SK-N-SH treated with all-trans-retinoic acid at 6 μM for 48 hours (cell line): Measurements from ENCODE around the gene ATP4B.

Experiments used
- ATAC-seq: fragments of 200-7000 bp; cut with Tn5 transposase; 3 replicates; pipeline ENCODE4 v1.9.1; 2020; ENCODE audit warnings: mild to moderate bottlenecking, moderate library complexity
- ARNTL ChIP-seq: fragments of 450-650 bp; formaldehyde crosslinking; IDR thresholded peaks from 2 replicates; pipeline ENCODE4 v1.5.0; 2020; ENCODE audit warnings: low read depth, mild to moderate bottlenecking, moderate library complexity, borderline replicate concordance
- BACH2 ChIP-seq: fragments of 250-450 bp; sonication (Bioruptor Pico); IDR thresholded peaks from 2 replicates; pipeline ENCODE4 v1.9.0; 2021; ENCODE audit warnings: mild to moderate bottlenecking, borderline replicate concordance
- CSDC2 ChIP-seq: fragments of 250-450 bp; sonication (Bioruptor Pico); IDR thresholded peaks from 2 replicates; pipeline ENCODE4 v1.5.0; 2020; ENCODE audit warnings: mild to moderate bottlenecking, moderate library complexity
- ESRRG ChIP-seq: fragments of 250-450 bp; sonication (Bioruptor Pico); IDR thresholded peaks from 2 replicates; pipeline ENCODE4 v1.6.1; 2021; ENCODE audit warnings: mild to moderate bottlenecking
- GLIS3 ChIP-seq: fragments of 250-450 bp; sonication (Bioruptor Pico); IDR thresholded peaks from 2 replicates; pipeline ENCODE4 v1.5.0; 2020; ENCODE audit warnings: mild to moderate bottlenecking, moderate library complexity
- ISL1 ChIP-seq: fragments of 250-450 bp; sonication (Bioruptor Pico); IDR thresholded peaks from 2 replicates; pipeline ENCODE4 v2.1.2; 2022; ENCODE audit warnings: mild to moderate bottlenecking, moderate library complexity
- PPARA ChIP-seq: fragments of 250-450 bp; sonication (Bioruptor Pico); IDR thresholded peaks from 2 replicates; pipeline ENCODE4 v1.5.0; 2020; ENCODE audit warnings: mild to moderate bottlenecking, borderline replicate concordance
- RARB ChIP-seq: fragments of 250-450 bp; sonication (Bioruptor Pico); IDR thresholded peaks from 2 replicates; pipeline ENCODE4 v1.8.0; 2021; ENCODE audit warnings: mild to moderate bottlenecking, moderate library complexity
- TCF4 ChIP-seq: fragments of 250-450 bp; sonication (Bioruptor Pico); IDR thresholded peaks from 2 replicates; pipeline ENCODE4 v1.8.0; 2021; ENCODE audit warnings: mild to moderate bottlenecking, moderate library complexity, borderline replicate concordance
- TOX ChIP-seq: fragments of 250-450 bp; sonication (Bioruptor Pico); IDR thresholded peaks from 2 replicates; pipeline ENCODE4 v1.8.0; 2021; ENCODE audit warnings: mild to moderate bottlenecking, moderate library complexity, borderline replicate concordance
- ZC3H10 ChIP-seq: fragments of 250-450 bp; sonication (Bioruptor Pico); IDR thresholded peaks from 2 replicates; pipeline ENCODE4 v1.5.1; 2021; ENCODE audit warnings: mild to moderate bottlenecking, moderate library complexity
- ZFP3 ChIP-seq: fragments of 250-450 bp; sonication (Bioruptor Pico); IDR thresholded peaks from 2 replicates; pipeline ENCODE4 v1.5.0; 2020; ENCODE audit warnings: mild to moderate bottlenecking, moderate library complexity
- ZNF565 ChIP-seq: fragments of 450-650 bp; formaldehyde crosslinking; conservative IDR thresholded peaks from 2 replicates; pipeline ENCODE4 v1.5.0; 2020; ENCODE audit warnings: low read depth, mild to moderate bottlenecking, moderate library complexity
- ZNF70 ChIP-seq: fragments of 450-650 bp; formaldehyde crosslinking; IDR thresholded peaks from 2 replicates; pipeline ENCODE4 v1.5.0; 2020; ENCODE audit warnings: mild to moderate bottlenecking, moderate library complexity
- ZNF8 ChIP-seq: fragments of 450-650 bp; formaldehyde crosslinking; IDR thresholded peaks from 2 replicates; pipeline ENCODE4 v1.5.0; 2020; ENCODE audit warnings: mild to moderate bottlenecking, moderate library complexity
- TF ChIP-seq, protein P1 (sequence below): fragments of 250-450 bp; sonication (Bioruptor Pico); IDR thresholded peaks from 2 replicates; pipeline ENCODE4 v1.8.0; 2020; ENCODE audit warnings: mild to moderate bottlenecking, moderate library complexity, borderline replicate concordance
- TF ChIP-seq, protein P2 (sequence below): fragments of 250-450 bp; sonication (Bioruptor Pico); IDR thresholded peaks from 2 replicates; pipeline ENCODE4 v1.5.0; 2020; ENCODE audit warnings: mild to moderate bottlenecking, moderate library complexity
- TF ChIP-seq, protein P3 (sequence below): fragments of 250-450 bp; sonication (Bioruptor Pico); IDR thresholded peaks from 2 replicates; pipeline ENCODE4 v1.5.1; 2021; ENCODE audit warnings: mild to moderate bottlenecking, moderate library complexity
- TF ChIP-seq, protein P4 (sequence below): fragments of 250-450 bp; sonication (Bioruptor Pico); IDR thresholded peaks from 2 replicates; pipeline ENCODE4 v1.5.1; 2020; ENCODE audit warnings: low read depth, mild to moderate bottlenecking, moderate library complexity
- TF ChIP-seq, protein P5 (sequence below): fragments of 250-450 bp; sonication (Bioruptor Pico); IDR thresholded peaks from 2 replicates; pipeline ENCODE4 v1.8.0; 2021; ENCODE audit warnings: low read depth, mild to moderate bottlenecking, moderate library complexity, borderline replicate concordance

Gene ATP4B

DNA sequence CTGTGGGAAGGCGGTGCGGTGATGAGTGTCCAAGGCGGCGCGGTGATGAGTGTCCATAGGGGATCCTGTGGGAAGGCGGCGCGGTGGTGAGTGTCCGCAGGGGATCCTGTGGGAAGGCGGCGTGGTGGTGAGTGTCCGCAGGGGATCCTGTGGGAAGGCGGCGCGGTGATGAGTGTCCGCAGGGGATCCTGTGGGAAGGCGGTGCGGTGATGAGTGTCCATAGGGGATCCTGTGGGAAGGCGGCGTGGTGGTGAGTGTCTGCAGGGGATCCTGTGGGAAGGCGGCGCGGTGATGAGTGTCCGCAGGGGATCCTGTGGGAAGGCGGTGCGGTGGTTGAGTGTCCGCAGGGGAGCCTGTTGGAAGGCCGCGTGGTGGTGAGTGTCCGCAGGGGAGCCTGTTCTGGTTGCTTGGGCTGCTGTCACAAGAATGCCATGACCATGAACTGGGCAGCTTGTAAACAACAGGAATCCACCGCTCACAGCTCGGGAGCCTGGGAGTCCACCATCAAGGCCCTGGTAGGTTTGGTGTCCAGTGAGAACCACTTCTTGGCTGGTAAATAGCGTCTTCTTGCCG is 52.0 kb downstream of the ATP4B start:
- TF ChIP-seq, protein P1, sequence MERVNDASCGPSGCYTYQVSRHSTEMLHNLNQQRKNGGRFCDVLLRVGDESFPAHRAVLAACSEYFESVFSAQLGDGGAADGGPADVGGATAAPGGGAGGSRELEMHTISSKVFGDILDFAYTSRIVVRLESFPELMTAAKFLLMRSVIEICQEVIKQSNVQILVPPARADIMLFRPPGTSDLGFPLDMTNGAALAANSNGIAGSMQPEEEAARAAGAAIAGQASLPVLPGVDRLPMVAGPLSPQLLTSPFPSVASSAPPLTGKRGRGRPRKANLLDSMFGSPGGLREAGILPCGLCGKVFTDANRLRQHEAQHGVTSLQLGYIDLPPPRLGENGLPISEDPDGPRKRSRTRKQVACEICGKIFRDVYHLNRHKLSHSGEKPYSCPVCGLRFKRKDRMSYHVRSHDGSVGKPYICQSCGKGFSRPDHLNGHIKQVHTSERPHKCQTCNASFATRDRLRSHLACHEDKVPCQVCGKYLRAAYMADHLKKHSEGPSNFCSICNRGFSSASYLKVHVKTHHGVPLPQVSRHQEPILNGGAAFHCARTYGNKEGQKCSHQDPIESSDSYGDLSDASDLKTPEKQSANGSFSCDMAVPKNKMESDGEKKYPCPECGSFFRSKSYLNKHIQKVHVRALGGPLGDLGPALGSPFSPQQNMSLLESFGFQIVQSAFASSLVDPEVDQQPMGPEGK (CRISPR knock-in tag): no peak
- no peak for TF ChIP-seq TOX
- ATAC-seq: no peak

DNA sequence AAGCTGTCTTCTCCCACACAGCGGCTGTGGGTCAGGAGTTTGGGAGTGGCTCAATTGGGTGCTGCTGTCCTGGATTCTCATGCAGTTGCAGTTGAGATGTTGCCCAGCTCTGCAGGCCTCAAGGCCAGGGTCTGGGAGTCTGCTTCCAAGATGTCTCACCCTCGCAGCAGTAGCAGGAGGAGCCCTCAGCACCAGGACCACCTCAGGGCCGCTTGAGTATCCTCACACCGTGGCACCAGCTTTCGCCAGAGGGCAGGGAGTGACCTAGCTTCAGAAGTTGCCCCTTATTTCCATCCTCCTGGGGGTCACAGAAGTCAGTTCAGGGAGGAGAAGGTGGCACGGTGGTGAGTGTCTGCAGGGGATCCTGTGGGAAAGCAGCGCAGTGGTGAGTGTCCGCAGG is 52.5 kb downstream of the ATP4B start:
- no peak for ATAC-seq
- TF ChIP-seq ZNF70 (no peak), ISL1 (CRISPR knock-in tag) (no peak), ESRRG (CRISPR knock-in tag) (no peak), BACH2 (CRISPR knock-in tag) (no peak), ZNF8 (CRISPR knock-in tag) (no peak)
- TF ChIP-seq, protein P2, sequence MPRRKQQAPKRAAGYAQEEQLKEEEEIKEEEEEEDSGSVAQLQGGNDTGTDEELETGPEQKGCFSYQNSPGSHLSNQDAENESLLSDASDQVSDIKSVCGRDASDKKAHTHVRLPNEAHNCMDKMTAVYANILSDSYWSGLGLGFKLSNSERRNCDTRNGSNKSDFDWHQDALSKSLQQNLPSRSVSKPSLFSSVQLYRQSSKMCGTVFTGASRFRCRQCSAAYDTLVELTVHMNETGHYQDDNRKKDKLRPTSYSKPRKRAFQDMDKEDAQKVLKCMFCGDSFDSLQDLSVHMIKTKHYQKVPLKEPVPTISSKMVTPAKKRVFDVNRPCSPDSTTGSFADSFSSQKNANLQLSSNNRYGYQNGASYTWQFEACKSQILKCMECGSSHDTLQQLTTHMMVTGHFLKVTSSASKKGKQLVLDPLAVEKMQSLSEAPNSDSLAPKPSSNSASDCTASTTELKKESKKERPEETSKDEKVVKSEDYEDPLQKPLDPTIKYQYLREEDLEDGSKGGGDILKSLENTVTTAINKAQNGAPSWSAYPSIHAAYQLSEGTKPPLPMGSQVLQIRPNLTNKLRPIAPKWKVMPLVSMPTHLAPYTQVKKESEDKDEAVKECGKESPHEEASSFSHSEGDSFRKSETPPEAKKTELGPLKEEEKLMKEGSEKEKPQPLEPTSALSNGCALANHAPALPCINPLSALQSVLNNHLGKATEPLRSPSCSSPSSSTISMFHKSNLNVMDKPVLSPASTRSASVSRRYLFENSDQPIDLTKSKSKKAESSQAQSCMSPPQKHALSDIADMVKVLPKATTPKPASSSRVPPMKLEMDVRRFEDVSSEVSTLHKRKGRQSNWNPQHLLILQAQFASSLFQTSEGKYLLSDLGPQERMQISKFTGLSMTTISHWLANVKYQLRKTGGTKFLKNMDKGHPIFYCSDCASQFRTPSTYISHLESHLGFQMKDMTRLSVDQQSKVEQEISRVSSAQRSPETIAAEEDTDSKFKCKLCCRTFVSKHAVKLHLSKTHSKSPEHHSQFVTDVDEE (CRISPR knock-in tag): no peak
- TF ChIP-seq, protein P3, sequence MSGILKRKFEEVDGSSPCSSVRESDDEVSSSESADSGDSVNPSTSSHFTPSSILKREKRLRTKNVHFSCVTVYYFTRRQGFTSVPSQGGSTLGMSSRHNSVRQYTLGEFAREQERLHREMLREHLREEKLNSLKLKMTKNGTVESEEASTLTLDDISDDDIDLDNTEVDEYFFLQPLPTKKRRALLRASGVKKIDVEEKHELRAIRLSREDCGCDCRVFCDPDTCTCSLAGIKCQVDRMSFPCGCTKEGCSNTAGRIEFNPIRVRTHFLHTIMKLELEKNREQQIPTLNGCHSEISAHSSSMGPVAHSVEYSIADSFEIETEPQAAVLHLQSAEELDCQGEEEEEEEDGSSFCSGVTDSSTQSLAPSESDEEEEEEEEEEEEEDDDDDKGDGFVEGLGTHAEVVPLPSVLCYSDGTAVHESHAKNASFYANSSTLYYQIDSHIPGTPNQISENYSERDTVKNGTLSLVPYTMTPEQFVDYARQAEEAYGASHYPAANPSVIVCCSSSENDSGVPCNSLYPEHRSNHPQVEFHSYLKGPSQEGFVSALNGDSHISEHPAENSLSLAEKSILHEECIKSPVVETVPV (CRISPR knock-in tag): no peak
- TF ChIP-seq, protein P4, sequence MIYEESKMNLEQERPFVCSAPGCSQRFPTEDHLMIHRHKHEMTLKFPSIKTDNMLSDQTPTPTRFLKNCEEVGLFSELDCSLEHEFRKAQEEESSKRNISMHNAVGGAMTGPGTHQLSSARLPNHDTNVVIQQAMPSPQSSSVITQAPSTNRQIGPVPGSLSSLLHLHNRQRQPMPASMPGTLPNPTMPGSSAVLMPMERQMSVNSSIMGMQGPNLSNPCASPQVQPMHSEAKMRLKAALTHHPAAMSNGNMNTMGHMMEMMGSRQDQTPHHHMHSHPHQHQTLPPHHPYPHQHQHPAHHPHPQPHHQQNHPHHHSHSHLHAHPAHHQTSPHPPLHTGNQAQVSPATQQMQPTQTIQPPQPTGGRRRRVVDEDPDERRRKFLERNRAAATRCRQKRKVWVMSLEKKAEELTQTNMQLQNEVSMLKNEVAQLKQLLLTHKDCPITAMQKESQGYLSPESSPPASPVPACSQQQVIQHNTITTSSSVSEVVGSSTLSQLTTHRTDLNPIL (CRISPR knock-in tag): no peak
- TF ChIP-seq, protein P5, sequence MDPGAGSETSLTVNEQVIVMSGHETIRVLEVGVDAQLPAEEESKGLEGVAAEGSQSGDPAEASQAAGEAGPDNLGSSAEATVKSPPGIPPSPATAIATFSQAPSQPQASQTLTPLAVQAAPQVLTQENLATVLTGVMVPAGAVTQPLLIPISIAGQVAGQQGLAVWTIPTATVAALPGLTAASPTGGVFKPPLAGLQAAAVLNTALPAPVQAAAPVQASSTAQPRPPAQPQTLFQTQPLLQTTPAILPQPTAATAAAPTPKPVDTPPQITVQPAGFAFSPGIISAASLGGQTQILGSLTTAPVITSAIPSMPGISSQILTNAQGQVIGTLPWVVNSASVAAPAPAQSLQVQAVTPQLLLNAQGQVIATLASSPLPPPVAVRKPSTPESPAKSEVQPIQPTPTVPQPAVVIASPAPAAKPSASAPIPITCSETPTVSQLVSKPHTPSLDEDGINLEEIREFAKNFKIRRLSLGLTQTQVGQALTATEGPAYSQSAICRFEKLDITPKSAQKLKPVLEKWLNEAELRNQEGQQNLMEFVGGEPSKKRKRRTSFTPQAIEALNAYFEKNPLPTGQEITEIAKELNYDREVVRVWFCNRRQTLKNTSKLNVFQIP: no peak

DNA sequence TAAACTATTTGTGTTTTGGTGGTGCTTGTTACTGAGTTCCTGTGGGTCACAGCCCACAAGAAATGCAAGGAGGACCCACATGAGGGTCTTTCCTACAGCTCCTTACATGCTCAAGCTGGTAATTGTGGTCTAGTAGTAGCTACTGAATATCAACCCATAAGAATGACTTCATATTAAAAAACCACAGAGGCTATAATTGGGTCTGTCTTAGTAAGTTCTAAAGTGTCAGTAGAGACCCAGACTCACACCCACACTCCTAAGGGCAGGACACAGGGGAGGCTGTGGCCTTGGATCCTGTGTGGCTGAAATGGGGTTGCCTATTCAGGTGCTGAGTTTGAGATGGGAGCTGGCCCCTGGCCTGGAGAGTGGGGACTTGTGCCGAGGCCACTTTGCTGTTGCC is 53.8 kb downstream of the ATP4B start:
- no peak for ATAC-seq
- no peak for TF ChIP-seq CSDC2
- no peak for TF ChIP-seq ZFP3 (CRISPR knock-in tag)
- TF ChIP-seq GLIS3: no peak
- no peak for TF ChIP-seq ARNTL (CRISPR knock-in tag)
- no peak for TF ChIP-seq TCF4
- TF ChIP-seq, protein P4 (CRISPR knock-in tag): no peak
- TF ChIP-seq ZC3H10 (CRISPR knock-in tag): no peak
- TF ChIP-seq, protein P2 (CRISPR knock-in tag): no peak
- no peak for TF ChIP-seq ZNF565 (CRISPR knock-in tag)
- no peak for TF ChIP-seq BACH2 (CRISPR knock-in tag)
- TF ChIP-seq ZNF8 (CRISPR knock-in tag): no peak
- no peak for TF ChIP-seq ESRRG (CRISPR knock-in tag)
- TF ChIP-seq RARB (CRISPR knock-in tag): no peak
- TF ChIP-seq TOX: no peak
- TF ChIP-seq, protein P1 (CRISPR knock-in tag): no peak
- TF ChIP-seq PPARA (CRISPR knock-in tag): no peak
- TF ChIP-seq, protein P3 (CRISPR knock-in tag): no peak
